ENCODE data around the gene AMBRA1.
A peak's percentile ranks its signal among the peaks of the same experiment; 100 is the strongest.

Gene AMBRA1

GRCh38 chr11:46426233-46426991, 167.4 kb downstream of the AMBRA1 start:
- no peaks in the 10 kb centered on the region for H3K9me3 Mint-ChIP-seq
- H3K4me3 Mint-ChIP-seq = no peak overlapping the region
- H3K4me1 Mint-ChIP-seq = peaks cover 5% of the 10 kb centered on the region
- no peak for DNase-seq
- peak overlapping the region; percentile 68 for H3K27ac Mint-ChIP-seq
- peaks cover 4% of the 10 kb centered on the region for H3K27me3 Mint-ChIP-seq (ENCODE audit: low read depth, poor library complexity)
- peaks cover 44% of the 10 kb centered on the region for H3K36me3 Mint-ChIP-seq (ENCODE audit: low read depth)
- TF ChIP-seq, protein P1, sequence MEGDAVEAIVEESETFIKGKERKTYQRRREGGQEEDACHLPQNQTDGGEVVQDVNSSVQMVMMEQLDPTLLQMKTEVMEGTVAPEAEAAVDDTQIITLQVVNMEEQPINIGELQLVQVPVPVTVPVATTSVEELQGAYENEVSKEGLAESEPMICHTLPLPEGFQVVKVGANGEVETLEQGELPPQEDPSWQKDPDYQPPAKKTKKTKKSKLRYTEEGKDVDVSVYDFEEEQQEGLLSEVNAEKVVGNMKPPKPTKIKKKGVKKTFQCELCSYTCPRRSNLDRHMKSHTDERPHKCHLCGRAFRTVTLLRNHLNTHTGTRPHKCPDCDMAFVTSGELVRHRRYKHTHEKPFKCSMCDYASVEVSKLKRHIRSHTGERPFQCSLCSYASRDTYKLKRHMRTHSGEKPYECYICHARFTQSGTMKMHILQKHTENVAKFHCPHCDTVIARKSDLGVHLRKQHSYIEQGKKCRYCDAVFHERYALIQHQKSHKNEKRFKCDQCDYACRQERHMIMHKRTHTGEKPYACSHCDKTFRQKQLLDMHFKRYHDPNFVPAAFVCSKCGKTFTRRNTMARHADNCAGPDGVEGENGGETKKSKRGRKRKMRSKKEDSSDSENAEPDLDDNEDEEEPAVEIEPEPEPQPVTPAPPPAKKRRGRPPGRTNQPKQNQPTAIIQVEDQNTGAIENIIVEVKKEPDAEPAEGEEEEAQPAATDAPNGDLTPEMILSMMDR (IDR thresholded peaks at IDR 0.05) = no peak

GRCh38 chr11:46422588-46422987, 171.2 kb downstream of the AMBRA1 start:
- H3K9me3 Mint-ChIP-seq = no peaks in the 10 kb centered on the region
- DNase-seq = no peak
- peaks cover 17% of the 10 kb centered on the region for H3K4me1 Mint-ChIP-seq
- H3K4me3 Mint-ChIP-seq = no peak overlapping the region
- TF ChIP-seq, protein P1 (IDR thresholded peaks at IDR 0.05) = no peak
- H3K27me3 Mint-ChIP-seq (ENCODE audit: low read depth, poor library complexity) = peaks cover 8% of the 10 kb centered on the region
- H3K36me3 Mint-ChIP-seq (ENCODE audit: low read depth) = peaks cover 40% of the 10 kb centered on the region
- H3K27ac Mint-ChIP-seq = no peak overlapping the region

DNA sequence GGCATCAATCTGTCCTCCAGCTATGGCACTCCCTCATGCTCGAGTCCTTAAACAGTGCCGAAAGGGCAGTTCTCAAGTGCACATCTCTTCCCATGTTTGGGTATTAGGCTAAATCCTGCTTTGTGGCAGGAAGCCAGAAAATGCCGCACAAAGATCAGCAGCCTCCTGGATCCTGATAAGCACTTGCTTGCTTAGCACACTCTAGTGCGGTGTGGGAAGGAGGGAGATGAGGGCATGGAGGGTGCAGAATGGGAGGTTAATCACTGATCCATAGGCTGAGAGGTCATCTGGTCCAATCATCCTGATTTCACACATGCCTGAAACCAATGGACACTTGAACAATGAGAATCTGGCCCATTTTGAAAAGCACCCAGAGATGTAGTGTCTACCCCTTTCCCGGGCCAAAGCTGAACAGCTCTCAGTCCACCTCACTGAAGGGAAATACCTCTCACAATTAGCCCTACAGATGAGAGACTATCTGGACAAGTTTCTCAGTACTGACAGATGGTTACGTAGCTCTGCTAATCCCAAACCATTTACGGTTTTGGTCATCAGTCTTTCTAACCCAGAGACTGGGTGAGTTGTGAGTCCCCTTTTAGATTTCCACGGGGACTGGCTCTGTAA, 172.5 kb downstream of the AMBRA1 start:
- peaks cover 8% of the 10 kb centered on the region for H3K27me3 Mint-ChIP-seq (ENCODE audit: low read depth, poor library complexity)
- H3K27ac Mint-ChIP-seq = no peak overlapping the region
- no peak for DNase-seq
- peaks cover 29% of the 10 kb centered on the region for H3K4me1 Mint-ChIP-seq
- H3K4me3 Mint-ChIP-seq = no peak overlapping the region
- TF ChIP-seq, protein P1 (IDR thresholded peaks at IDR 0.05) = no peak
- H3K9me3 Mint-ChIP-seq = no peaks in the 10 kb centered on the region
- peaks cover 34% of the 10 kb centered on the region for H3K36me3 Mint-ChIP-seq (ENCODE audit: low read depth)

GRCh38 chr11:46420513-46420912, 173.3 kb downstream of the AMBRA1 start:
- TF ChIP-seq, protein P1 (IDR thresholded peaks at IDR 0.05) = no peak
- no peak overlapping the region for H3K27ac Mint-ChIP-seq
- peaks cover 29% of the 10 kb centered on the region for H3K4me1 Mint-ChIP-seq
- no peak for DNase-seq
- H3K36me3 Mint-ChIP-seq (ENCODE audit: low read depth) = peaks cover 36% of the 10 kb centered on the region
- H3K27me3 Mint-ChIP-seq (ENCODE audit: low read depth, poor library complexity) = peaks cover 8% of the 10 kb centered on the region
- no peaks in the 10 kb centered on the region for H3K9me3 Mint-ChIP-seq
- no peak overlapping the region for H3K4me3 Mint-ChIP-seq

DNA sequence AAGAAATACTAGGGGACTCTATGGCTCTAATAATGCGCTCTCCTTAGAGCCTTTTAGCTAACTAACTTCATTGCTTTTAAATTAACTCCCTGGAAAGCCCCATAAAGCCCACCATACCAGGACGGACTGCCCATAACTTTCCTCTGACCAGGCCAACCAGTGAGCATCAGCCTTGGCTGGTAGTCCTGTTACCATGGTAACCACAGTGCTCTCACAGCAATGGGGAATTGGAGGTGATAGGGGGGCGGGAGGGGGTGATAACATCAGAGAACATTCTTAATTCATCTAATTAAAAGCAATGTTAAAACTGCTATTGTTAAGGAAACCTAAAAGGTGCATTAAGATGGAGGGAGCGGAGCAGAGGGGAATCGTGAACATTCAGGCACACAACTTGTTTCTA, 175.1 kb downstream of the AMBRA1 start:
- H3K36me3 Mint-ChIP-seq (ENCODE audit: low read depth) = peaks cover 44% of the 10 kb centered on the region
- H3K4me1 Mint-ChIP-seq = peaks cover 29% of the 10 kb centered on the region
- no peaks in the 10 kb centered on the region for H3K9me3 Mint-ChIP-seq
- TF ChIP-seq, protein P1 (IDR thresholded peaks at IDR 0.05) = no peak
- H3K27ac Mint-ChIP-seq = no peak overlapping the region
- no peak for DNase-seq
- no peak overlapping the region for H3K4me3 Mint-ChIP-seq
- peaks cover 3% of the 10 kb centered on the region for H3K27me3 Mint-ChIP-seq (ENCODE audit: low read depth, poor library complexity)

Measured in nephron progenitor cell (in vitro differentiated cells).